Activated CD8-positive, alpha-beta T cell treated with anti-CD3 and anti-CD28 coated beads, Interleukin-2, amount 10 ng/mL, durations not matched to agents 7 days and 5 days (primary cell): ENCODE results near the gene FAAP100. TPM values are rescaled to one million over a fixed set of nuclear protein-coding genes. Genes with fewer than 3 reads are reported as not detected.
A peak's percentile ranks its signal among the peaks of the same experiment; 100 is the strongest.
"Not testable (repeated sequence)": the region's sequence is repeated elsewhere in the genome, so short reads cannot be mapped to it uniquely, and the experiment has no call there.

Experiments used
- ATAC-seq: fragments of 150-1000 bp; cut with Tn5 transposase; one replicate; pipeline ENCODE4 v1.10.0; 2021; ENCODE audit warnings: moderate library complexity
- CTCF ChIA-PET: fragments of 350-600 bp; sonication (Branson Sonifier 250); formaldehyde crosslinking; loops from one replicate; lab custom pipeline; 2021; ENCODE audit warnings: antibody characterized with exemption; lab: Charles Lee
- POLR2A ChIA-PET: fragments of 350-600 bp; sonication (Branson Sonifier 250); formaldehyde crosslinking; loops from one replicate; lab custom pipeline; 2021; ENCODE audit warnings: antibody characterized with exemption; lab: Charles Lee
- DNase-seq: peaks from one replicate; pipeline ENCODE4 v3.0.0-alpha.2; 2020
- H3K27ac Mint-ChIP-seq: one replicate; pipeline ENCODE4 v1.8.0; 2021; ENCODE audit warnings: mild to moderate bottlenecking, mixed read lengths
- H3K27me3 Mint-ChIP-seq: one replicate; pipeline ENCODE4 v1.8.0; 2021; ENCODE audit warnings: low read depth, mixed read lengths
- H3K36me3 Mint-ChIP-seq: one replicate; pipeline ENCODE4 v1.8.0; 2021; ENCODE audit warnings: low read depth, mixed read lengths
- H3K4me1 Mint-ChIP-seq: one replicate; pipeline ENCODE4 v1.8.0; 2021; ENCODE audit warnings: low read depth, mixed read lengths
- H3K4me3 Mint-ChIP-seq: one replicate; pipeline ENCODE4 v1.8.0; 2021; ENCODE audit warnings: mild to moderate bottlenecking, mixed read lengths
- H3K9me3 Mint-ChIP-seq: one replicate; pipeline ENCODE4 v1.8.0; 2022; ENCODE audit warnings: mixed read lengths; ENCODE audit not compliant: insufficient read depth
- total RNA-seq, 2 experiments: library from RNA; stranded (reverse); gene quantifications; one replicate each; pipeline ENCODE4 v1.2.3, GENCODE V29; 2021

Gene FAAP100, protein sequence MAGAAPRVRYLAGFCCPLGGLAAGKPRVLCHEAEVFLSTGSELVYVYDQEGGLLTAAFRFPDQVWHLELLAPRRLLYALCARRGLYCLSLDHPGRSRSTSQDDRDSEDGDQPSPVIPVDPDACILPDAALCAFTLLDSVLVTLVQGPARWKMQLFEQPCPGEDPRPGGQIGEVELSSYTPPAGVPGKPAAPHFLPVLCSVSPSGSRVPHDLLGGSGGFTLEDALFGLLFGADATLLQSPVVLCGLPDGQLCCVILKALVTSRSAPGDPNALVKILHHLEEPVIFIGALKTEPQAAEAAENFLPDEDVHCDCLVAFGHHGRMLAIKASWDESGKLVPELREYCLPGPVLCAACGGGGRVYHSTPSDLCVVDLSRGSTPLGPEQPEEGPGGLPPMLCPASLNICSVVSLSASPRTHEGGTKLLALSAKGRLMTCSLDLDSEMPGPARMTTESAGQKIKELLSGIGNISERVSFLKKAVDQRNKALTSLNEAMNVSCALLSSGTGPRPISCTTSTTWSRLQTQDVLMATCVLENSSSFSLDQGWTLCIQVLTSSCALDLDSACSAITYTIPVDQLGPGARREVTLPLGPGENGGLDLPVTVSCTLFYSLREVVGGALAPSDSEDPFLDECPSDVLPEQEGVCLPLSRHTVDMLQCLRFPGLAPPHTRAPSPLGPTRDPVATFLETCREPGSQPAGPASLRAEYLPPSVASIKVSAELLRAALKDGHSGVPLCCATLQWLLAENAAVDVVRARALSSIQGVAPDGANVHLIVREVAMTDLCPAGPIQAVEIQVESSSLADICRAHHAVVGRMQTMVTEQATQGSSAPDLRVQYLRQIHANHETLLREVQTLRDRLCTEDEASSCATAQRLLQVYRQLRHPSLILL
- total RNA-seq = 10 to 100 TPM; 39.2 to 43.6 TPM

DNA sequence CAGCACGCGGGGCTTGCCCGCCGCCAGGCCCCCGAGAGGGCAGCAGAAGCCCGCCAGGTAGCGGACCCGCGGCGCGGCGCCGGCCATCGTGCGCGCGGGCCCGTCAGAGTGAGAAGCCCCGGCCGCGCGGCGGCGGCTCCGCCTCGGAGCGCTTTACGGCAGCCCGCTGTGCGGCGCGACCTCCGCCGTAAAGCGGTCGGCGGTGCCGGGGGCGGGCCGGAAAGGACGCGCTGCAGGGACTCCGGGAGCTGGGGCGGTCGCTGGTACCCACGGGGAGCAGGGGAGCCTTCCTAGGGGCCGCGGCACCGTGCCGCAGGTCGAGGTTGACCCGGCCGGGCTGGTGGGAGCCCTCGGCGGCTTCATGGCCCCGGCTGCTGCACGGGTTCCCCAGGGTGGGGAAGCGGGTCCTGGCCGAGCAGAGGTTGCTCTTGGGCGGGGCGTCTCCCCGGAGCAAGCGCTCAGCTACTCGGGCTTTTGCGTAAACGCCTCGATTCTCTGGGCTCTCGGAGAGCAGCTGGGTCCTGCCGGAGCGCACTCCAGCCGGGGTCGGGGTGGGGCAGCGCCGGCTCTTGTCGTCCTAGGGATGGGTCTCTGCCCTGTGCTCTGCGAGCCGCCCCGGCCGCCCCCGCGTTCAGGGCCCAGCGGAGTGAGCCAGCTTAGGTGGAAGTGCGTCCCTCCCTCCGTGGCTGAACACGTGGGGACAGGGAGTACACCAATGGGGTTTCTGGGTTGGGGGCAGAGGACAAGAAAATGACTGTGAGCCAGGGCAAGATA is at the start of gene FAAP100:
Gene FAAP100, minus strand, starts transcription at position 110 of the 774 bp plus-strand sequence. Its CDS starts 23 bp downstream, at position 87.
- Mint-ChIP-seq H3K9me3 (no peaks in the 10 kb centered on the region), H3K4me1 (peaks cover 36% of the 10 kb centered on the region), H3K27me3 (no peaks in the 10 kb centered on the region), H3K4me3 (peak within 1 kb of the TSS; percentile 88), H3K36me3 (peaks cover 26% of the 10 kb centered on the region), H3K27ac (peak within 1 kb of the TSS; percentile 90)
- ChIA-PET CTCF (interaction anchor here (0.6 to 2.9 kb wide), 8 partner anchors 14 to 300 kb away, joined by 3 to 18 read pairs (median 4); no protein-coding TSS in a partner anchor), POLR2A (interaction anchor here (0.5 to 2.3 kb wide), 7 partner anchors 9 to 55 kb away, joined by 3 to 10 read pairs (median 4); partner anchors contain the start of gene ACTG1)
- peak; percentile 63 for ATAC-seq
- DNase-seq = peak; percentile 85

GRCh38 chr17:81601525-81602120 is 49.5 kb upstream of the FAAP100 start:
- Mint-ChIP-seq H3K27me3 (no peaks in the 10 kb centered on the region), H3K9me3 (no peaks in the 10 kb centered on the region)
- CTCF ChIA-PET = interaction anchor here (0.6 to 2.8 kb wide), 31 partner anchors 8 to 316 kb away, joined by 3 to 25 read pairs (median 3); partner anchors contain the start of genes FAAP100, PDE6G and SLC38A10

GRCh38 chr17:81599719-81600486 is 47.8 kb upstream of the FAAP100 start:
- no peaks in the 10 kb centered on the region for H3K9me3 Mint-ChIP-seq
- peaks cover 49% of the 10 kb centered on the region for H3K36me3 Mint-ChIP-seq
- H3K4me3 Mint-ChIP-seq = no peak overlapping the region
- ChIA-PET CTCF (interaction anchor here (1.2 to 2.8 kb wide), 7 partner anchors 16 to 347 kb away, joined by 3 to 25 read pairs (median 6); partner anchors contain the start of gene FAAP100), POLR2A (interaction anchor here (1.2 kb wide), 2 partner anchors 8 to 103 kb away, joined by 4 read pairs; partner anchors contain the start of gene MRPL12)
- H3K27me3 Mint-ChIP-seq = no peaks in the 10 kb centered on the region
- DNase-seq = no peak
- H3K27ac Mint-ChIP-seq = no peak overlapping the region
- peaks cover 10% of the 10 kb centered on the region for H3K4me1 Mint-ChIP-seq
- no peak for ATAC-seq

More at GRCh38 chr17:81601525-81602120, 49.5 kb upstream of the FAAP100 start:
- Mint-ChIP-seq H3K4me1 (peaks cover 10% of the 10 kb centered on the region), H3K36me3 (peaks cover 52% of the 10 kb centered on the region), H3K4me3 (no peak overlapping the region), H3K27ac (peak overlapping the region; percentile 58)
- DNase-seq = peak; percentile 69
- POLR2A ChIA-PET = interaction anchor here (1.2 kb wide), 1 partner anchor 10 kb away, joined by 4 read pairs; no protein-coding TSS in a partner anchor
- ATAC-seq = peak; percentile 90

DNA sequence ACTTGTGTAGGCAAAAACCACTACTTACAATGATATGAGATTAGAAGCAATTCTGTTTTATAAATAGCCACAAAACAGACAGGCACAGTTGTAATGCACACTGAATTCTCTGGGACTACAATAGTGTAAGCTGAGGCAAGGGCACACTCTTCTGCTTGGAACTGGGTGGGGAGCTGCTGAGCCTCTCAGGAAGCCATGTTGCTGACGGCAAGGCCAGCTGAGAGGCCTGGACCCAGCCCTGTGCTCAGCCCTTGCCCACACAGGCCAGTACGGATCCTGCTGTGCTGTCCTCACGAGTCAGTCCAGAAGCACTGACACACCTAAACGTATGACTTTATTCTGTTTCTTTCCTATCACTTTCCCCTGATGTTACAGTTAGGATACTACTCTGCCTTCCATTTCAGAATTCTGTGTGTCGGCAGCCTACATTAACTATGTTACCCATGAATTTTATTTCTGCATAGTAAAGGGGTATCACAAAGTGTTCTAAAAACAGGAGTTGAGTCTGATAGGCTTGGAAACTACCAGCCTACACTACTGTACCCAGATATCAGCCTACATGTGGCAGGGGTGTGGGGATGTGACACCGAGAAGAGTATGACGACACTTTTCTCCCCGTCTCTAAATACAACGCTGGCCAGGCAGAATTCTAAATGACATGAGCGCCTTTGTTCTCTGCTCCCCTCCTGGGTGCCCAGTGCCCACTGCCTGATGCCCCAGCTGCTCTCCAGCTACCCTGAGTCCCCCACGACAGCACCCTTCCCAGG is 41.1 kb upstream of the FAAP100 start:
- CTCF ChIA-PET = no interaction called here
- no peak overlapping the region for H3K27ac Mint-ChIP-seq
- H3K36me3 Mint-ChIP-seq = peaks cover 54% of the 10 kb centered on the region
- peaks cover 2% of the 10 kb centered on the region for H3K4me1 Mint-ChIP-seq
- DNase-seq = no peak
- ATAC-seq = no peak
- no peaks in the 10 kb centered on the region for H3K9me3 Mint-ChIP-seq
- H3K4me3 Mint-ChIP-seq = no peak overlapping the region
- H3K27me3 Mint-ChIP-seq = no peaks in the 10 kb centered on the region
- POLR2A ChIA-PET = no interaction called here

- Mint-ChIP-seq H3K9me3 (no peaks in the 10 kb centered on the region), H3K36me3 (peaks cover 53% of the 10 kb centered on the region), H3K27me3 (no peaks in the 10 kb centered on the region), H3K27ac (no peak overlapping the region), H3K4me3 (no peak overlapping the region), H3K4me1 (no peaks in the 10 kb centered on the region)
- ATAC-seq (no peak), DNase-seq (no peak)
- ChIA-PET CTCF (no interaction called here), POLR2A (interaction anchor here (1.6 kb wide), 1 partner anchor 9 kb away, joined by 4 read pairs; no protein-coding TSS in a partner anchor)
Measured at GRCh38 chr17:81591971-81592370, 39.8 kb upstream of the FAAP100 start.

DNA sequence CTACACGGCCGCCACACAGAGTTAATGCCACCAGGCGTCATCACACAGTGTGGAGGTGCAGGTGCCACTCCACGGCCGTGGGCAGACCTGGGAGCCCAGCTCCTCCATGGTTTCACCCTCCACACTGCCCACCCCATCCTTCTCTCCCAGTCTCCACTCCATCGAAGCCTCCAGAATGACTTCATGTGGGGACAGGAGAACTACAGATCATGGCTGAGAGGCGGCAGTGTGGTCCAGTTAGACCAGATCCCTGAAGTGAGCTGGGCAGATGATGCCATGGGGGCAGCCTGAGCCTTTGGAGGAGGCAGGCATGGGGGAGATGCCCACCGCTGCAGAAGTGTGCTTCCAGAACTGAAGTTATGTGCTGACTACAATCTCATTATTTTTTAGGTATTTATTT is 38.0 kb upstream of the FAAP100 start:
- no peaks in the 10 kb centered on the region for H3K27me3 Mint-ChIP-seq
- ChIA-PET POLR2A (no interaction called here), CTCF (no interaction called here)
- no peaks in the 10 kb centered on the region for H3K9me3 Mint-ChIP-seq
- H3K4me3 Mint-ChIP-seq = no peak overlapping the region
- DNase-seq = no peak
- peaks cover 58% of the 10 kb centered on the region for H3K36me3 Mint-ChIP-seq
- ATAC-seq = no peak
- no peak overlapping the region for H3K27ac Mint-ChIP-seq
- no peaks in the 10 kb centered on the region for H3K4me1 Mint-ChIP-seq

GRCh38 chr17:81589612-81590011 is 37.5 kb upstream of the FAAP100 start:
- Mint-ChIP-seq H3K36me3 (peaks cover 59% of the 10 kb centered on the region), H3K27ac (no peak overlapping the region), H3K27me3 (no peaks in the 10 kb centered on the region), H3K4me1 (no peaks in the 10 kb centered on the region), H3K4me3 (no peak overlapping the region), H3K9me3 (no peaks in the 10 kb centered on the region)
- ATAC-seq (no peak), DNase-seq (no peak)
- ChIA-PET POLR2A (no interaction called here), CTCF (no interaction called here)

DNA sequence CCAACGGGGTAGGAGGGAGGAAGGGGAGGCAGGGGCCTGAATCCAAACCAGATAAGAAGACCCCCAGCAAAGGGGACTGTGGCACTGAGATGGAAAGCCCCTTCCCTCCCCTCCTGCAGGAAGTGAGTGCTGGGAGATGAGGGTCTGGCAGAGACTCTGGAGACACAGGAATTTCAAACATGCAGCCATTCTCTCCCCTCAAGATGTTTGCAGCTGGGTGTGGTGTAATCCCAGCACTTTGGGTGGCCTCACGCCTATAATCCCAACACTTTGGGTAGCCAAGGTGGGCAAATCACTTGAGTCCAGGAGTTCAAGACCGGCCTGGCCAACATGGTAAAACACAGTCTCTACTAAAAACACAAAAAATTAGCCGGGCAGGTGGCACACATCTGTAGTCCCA is 33.9 kb upstream of the FAAP100 start:
- DNase-seq (no peak), ATAC-seq (no peak)
- ChIA-PET CTCF (interaction anchor here (1.6 kb wide), 1 partner anchor 15 kb away, joined by 6 read pairs; no protein-coding TSS in a partner anchor), POLR2A (no interaction called here)
- no peak overlapping the region for H3K27ac Mint-ChIP-seq
- H3K36me3 Mint-ChIP-seq = peaks cover 57% of the 10 kb centered on the region
- no peak overlapping the region for H3K4me3 Mint-ChIP-seq
- no peaks in the 10 kb centered on the region for H3K27me3 Mint-ChIP-seq
- H3K9me3 Mint-ChIP-seq = no peaks in the 10 kb centered on the region
- H3K4me1 Mint-ChIP-seq = no peaks in the 10 kb centered on the region

DNA sequence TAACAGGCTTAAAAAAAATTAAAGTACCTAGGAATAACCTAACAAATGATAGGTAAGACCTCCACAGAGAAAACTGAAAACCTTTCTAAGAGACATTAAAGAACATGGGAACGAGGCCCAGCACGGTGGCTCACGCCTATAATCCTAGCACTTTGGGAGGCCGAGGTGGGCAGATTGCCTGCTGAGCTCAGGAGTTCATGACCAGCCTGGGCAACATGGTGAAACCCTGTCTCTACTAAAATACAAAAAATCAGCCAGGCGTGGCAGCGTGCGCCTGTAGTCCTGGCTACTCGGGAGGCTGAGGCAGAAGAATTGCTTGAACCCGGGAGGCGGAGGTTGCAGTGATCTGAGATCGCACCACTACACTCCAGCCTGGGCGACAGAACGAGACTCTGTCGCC is 32.6 kb upstream of the FAAP100 start:
- H3K27ac Mint-ChIP-seq, POLR2A ChIA-PET, DNase-seq, ATAC-seq, H3K27me3 Mint-ChIP-seq, H3K9me3 Mint-ChIP-seq, H3K4me1 Mint-ChIP-seq, H3K4me3 Mint-ChIP-seq: not testable (repeated sequence)
- peaks cover 53% of the 10 kb centered on the region for H3K36me3 Mint-ChIP-seq
- CTCF ChIA-PET = interaction anchor here (0.6 kb wide), 1 partner anchor 16 kb away, joined by 3 read pairs; no protein-coding TSS in a partner anchor
